Stimulated activated CD8-positive, alpha-beta memory T cell treated with anti-CD3 and anti-CD28 coated beads, Interleukin-15, amount 100 ng/mL, for 48 hours (primary cell): ENCODE measurements around the gene KIAA1671.

Source experiments
- DNase-seq, 2 donors: peaks; one replicate each; pipeline ENCODE4 v3.0.0-alpha.2; 2020; ENCODE audit warnings: low read depth in 2 of 2

KIAA1671 gene

DNA sequence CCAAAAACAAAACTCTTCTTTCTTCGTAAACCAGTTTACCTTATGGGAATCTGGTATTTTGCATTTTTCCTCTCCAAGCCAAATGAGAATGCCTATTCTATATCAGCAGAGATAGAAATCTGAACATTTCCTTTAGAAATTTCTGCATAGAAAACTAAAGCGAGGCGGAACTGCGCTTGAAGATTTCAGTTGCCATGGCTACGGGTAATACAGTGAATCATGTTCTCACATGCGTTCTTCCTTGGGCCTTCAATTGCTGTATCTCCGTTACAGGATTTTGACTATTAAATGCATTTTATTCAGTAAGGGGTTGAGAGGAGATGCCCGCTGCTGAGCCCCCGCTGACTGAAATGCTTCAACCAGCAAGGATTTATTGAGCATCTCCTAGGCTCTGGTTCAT is 138.9 kb downstream of the KIAA1671 start:
- DNase-seq: no peak

DNA sequence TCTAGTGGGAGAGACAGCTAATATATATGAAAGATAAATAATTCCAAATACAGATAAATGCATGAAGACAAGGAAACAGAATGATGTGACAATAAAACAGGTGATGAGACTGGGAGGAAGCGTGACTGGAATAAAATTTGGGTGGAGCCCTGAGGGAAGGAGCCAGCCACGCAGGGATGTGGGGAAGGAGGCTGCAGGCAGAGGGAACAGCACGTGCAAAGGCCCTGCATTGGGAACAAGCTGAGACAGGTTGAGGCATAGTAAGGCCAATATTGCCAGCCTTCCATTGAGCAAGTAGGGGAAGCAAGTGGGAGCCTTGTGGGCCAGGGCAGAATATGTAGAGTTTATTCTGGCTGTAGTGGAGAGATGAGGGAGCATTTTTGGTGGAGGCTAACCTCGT is 139.6 kb downstream of the KIAA1671 start:
- no peak for DNase-seq

DNA sequence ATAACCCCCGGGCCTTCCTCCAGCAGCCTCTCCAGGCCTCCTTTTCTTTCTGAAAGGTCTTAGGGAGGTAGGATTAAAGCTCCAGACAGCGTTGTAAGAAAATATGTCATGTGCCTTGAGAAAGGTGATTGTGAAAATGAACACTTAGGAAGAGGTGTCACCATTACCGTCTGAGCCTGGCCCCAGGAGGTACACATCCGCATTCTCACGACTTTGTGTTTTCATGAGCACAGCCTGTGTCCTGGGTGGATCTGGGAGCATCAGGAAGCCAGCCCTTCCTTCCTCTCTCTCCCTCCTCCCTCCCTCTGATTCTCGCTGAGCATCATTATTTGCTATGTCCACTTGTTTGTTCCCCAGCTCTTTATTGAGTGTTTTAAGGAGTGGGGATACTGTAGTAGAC is 142.1 kb downstream of the KIAA1671 start:
- no peak for DNase-seq

DNA sequence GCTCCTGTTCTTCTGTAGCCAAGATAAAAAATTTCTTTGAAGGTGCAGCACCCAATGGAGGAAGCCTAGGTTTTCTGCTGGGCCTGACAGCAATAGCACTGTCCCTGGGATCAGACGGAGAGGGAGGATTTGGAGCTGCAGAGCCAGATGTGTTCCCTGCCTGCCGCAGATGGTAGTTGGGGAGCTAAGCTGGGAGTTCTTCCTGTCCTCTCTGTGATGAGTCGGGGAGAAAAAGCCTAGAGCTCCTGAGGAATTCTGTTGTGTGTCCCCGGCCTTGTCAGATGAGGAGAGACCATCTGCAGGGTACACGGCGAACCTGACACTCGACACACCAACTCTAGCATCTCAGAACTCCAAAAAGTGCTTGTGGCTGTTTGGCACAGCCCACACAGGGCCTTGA is 143.4 kb downstream of the KIAA1671 start:
- DNase-seq: no peak

DNA sequence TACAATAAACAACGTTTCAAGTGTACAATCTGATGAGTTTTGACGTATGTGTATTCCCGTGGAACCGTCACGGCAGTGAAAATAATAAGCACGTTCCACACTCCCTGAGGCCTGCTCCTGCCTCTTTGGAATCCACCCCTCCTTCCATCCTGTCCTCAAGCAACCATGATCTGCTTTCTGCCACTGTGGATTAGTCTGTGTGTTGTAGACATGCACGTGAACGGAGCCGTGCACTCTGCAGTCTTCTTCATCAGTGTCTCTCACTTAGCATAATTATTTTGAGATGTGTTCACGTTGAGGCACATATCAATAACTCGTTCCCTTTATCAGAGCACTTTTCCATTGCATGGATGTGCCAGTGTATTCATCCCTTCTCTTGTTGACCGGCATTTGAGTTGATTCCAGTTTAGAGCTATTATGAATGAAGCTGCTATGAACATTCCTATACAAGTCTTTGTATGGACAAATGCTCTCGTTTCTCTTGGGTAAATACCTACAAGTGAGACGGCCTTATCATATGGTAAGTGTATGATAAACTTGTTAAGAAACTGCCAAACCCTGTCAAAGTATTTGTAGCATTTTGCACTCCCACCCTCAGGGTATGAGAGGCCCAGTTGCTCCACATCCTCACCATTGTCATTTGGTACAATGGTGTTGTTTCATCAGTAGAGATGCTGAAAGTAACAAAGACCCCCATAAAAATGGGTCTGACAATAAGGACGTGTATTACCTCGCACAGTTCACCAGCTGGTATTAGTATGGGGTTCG is 144.3 kb downstream of the KIAA1671 start:
- DNase-seq: no peak

DNA sequence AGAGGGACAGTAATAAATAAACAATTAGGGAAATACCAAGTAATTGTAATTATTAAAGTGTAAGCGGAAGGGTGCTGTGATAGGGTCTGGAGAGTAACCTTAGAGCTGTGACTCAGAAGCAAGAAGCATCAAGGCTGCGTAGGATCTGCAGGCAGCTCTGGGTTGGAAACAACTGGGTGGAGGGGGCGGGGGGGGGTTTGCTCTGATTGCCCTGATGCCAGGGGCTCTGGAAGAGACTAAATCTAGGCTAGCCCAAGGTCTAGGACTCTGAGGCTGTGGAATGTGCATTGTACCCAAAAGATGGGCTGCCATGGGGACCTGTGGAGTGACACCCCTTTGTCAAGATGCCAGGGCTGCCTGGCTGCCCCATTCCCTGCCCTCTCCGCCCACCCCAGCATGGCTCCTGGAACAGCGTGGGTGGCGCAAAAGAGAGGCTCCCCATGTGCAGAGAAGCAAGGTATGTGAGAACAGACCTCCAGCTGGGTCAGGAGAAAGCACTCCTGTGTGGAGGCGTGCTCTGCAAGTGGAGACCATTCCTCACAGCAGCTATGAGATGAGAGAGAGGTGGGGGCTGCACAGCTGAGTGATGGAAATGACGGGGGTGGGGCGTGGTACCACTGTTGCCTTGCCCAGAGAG is 146.0 kb downstream of the KIAA1671 start:
- DNase-seq: no peak

DNA sequence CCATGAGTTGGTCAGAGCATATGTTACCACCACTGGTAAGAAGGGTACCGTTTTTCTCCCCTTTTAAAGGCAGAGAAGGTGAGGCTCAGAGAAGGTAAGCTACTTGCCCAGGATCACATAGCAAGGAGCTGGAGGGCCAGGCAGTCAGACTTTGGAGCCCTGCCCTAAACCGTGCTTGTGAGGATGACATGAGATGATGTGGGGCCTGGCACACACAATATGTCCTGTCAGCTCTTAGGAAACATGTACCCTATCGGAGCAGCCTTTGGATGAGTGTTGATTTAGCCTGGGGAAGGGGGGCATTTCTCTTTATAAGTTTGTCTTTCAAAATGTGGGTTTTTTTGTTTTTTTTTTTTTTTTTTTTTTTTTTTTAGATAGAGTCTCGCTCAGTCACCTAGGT is 146.7 kb downstream of the KIAA1671 start:
- no peak for DNase-seq

DNA sequence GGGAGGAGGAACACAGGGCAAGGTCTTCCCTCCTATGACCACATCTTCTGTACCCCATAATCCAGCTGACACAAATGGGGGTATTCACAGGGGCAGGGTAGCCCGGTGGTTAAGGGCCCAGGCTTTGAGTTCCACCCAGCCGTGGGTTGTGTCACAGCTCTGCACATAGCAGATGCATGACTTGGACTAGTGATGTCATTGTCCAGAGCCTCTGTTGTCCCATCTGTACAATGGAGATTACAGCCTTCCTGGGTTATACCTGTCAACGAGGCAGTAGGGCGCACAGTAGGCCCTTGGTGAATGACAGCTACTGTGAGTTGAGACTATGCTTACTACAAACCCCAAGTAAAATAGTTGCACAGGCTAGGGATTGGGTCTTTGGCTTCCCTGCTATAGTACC is 147.9 kb downstream of the KIAA1671 start:
- DNase-seq: no peak

DNA sequence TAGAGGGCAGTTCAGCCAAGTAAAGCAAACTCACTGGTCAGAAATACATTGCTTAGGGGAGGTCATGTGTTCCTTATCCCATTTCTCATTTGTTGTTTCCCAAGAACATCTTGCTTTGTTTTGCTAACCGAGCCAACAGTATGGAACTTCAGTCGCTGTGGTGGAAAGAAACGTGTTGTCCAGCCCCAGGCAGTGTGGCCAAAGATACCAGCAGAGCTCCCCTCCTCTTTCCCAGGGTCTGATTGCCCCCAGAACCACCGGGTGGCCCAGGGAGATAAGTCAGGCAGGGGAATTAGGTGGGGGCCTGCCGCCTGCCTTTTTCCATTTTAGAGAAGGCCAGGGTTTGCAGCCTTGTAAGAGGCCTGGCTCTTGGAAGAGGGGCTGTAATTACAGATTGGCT is 148.4 kb downstream of the KIAA1671 start:
- DNase-seq: no peak

DNA sequence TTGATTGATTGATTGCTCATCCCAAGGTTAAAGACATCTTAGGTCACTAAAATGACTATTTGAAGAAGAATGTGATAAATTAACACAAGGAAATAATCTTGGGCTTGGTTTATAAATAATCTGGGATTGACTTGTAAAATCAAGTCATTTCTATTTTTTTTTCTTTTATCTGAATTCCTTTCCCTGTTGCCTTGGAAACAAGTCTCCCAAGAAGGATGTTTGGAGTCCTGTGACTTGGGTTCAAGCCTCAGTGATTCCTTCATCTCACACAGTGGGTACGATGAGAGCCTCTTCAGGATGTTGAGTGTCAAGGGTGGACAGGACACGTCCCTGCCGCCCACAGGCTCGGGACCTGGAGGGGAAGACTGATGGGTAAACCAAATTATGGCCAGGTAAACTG is 149.0 kb downstream of the KIAA1671 start:
- no peak for DNase-seq

DNA sequence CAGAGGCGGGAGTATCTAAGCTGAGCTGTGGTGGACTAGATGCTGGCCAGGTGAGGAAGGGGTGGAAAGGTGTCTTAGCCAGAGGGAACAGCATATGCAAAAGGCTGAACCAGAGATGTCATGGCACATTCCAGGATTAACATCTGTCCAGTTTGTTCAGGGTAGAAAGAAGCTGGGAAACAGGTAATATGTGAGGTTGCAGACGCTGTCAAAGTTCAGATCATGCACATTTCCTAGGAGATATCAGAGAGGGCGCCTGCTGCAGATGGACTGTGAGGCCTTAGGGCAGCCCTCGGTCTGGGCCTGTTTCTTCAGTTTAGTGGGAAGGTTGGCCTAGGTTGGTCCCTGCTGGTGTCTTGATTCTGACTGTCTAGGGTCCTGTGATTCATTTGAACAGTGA is 149.5 kb downstream of the KIAA1671 start:
- no peak for DNase-seq

DNA sequence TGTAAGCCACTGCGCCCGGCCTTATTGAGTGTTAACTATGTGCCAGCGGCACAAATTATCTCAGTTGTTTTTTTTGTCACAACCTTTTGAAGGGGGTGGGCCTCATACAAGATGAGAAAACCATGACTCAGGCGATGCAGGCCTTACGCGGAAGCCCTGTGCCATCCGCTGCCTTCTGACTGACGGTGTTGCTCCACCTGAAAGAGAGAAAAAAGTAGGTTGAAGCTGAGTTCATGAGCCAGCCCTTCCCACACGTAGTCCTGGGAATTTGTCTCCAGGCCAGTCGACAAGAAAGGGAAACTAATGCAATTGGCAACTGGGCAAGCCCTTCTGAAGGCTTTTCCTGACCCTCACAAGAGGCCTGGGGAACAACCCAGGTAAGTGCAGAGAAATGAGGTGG is 150.2 kb downstream of the KIAA1671 start:
- DNase-seq: no peak

DNA sequence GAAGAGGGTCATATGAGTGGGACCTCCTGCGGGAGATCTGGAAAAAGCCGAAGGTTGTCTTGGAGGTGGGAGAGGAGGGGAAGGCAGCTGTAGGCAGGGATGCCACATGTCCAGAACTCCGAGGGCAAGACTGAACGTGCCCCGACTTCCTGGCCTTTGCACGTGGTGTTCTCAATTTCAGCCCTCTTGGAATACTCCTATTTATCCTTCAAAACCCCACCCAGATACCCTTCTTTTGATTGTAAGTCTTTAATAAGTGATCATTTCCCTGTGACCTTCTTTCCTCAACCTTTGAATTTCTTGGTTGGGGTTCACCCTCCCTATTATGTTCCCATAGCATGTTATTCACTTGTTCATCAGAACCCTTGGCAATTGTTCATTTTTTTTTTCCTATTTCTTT is 151.9 kb downstream of the KIAA1671 start:
- DNase-seq: no peak

DNA sequence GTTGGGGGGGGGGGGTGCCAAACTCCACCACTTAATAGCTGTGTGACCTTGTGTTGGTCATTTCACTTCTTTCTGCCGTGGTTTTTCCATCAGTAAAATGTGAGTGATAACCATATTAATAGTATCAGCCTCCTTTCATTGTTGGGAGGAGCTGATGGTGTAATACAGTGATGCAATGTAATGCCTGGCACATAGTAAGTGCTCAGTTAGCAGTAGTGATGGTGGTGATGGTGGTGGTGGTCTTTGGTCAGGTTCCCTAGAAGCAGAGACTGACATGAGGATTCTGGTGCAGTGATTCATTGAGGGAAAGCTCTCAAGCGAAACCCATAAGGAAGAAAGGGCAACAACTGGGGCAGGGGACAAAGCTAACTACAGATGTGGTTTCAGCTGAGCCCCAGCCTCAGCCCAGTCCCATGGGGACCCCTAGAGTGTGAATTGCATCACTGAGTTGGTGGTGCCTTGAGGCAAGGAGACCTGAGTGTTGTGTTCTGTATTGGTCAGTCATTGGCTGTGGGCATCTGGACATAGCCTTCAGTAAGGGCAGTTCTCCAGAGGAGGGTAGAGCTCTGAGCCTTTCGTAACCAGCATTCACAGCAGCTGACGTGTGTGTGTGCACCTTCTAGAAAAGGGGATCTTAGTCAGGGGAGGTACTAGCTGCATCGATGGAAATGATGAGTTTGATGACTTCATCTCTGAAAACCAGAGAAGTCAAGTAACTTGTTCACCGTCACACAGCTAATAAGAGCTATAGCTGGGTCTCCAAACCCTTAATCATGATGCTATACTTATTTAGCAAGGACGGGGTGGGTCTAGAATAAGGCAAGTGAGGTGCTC is 153.5 kb downstream of the KIAA1671 start:
- DNase-seq: no peak

DNA sequence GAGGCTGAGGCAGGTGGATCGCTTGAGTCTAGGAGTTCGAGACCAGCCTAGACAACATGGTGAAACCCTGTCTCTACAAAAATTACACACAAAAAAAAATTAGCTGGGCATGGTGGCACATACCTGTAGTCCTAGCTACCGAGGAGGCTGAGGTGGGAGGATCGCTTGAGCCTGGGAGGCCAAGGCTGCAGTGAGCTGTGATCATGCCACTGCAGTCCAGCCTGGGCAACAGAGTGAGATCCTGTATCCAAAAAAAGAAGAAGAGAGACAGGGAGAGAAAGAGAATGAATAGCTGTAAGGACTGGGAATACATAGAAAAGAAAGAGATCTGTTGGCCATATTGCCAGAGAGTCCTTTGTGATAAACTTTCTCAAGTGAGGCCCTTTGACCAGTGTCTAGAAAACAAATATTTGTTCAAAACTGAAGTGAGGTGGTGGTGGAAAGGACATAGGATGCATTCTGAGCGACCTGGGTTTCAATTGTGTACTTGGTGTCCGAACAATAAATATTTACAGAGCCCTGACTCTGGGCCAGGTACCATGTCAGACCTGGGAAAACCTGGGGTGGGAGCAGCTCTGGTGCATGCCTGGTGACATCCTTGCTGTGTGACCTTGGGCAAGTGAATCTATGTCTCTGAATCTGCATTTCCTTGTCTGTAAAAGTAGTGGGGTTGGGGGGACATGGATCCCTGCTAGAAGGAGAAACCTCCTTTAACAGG is 157.5 kb downstream of the KIAA1671 start:
- no peak for DNase-seq

DNA sequence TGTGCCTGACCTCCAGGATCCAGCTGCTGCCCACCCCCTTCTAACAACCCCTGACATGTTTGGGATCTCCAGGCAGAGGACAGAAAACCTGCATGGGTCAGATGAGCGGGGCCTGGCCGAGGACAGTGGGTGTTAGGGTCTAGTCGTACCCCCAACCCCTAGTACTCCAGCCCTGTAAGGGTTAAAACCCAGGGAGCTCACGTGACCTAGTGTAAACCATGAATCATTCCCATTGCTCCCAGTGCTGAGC is 158.0 kb downstream of the KIAA1671 start:
- no peak for DNase-seq

DNA sequence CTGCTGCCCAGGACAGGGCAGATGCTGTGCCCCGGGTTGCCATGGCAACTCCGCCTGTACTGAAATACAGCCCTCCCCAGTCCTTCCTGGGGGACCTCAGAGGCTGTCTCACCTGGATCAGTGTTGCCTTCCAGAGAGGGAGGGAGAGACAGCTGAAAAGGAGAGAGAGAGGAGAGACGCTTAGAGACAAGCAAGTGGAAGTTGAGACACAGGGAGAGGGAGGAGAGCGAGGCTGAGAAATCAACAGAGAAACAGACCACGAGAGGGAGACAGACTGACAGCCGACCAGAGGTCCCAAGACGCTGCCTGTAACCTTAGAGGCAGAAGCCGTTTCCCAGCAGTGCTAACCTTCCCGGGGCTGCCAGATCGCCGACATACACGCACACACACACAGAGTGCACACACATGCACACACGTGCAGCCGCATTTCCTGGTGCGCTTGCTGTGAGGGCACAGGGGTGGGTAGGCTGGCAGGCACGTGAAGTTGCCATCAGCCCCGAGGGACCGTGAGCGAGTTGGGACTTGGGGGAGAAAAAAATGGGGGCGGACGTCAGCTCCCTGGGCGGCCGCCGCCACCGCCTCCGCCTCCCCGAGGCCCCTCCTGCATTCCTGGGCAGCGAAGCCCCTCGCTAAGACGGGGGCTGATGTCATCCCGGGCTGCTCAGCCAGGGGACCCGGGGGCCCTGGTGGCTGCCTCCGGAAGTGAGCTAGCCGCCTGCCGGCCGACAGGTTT is 158.5 kb downstream of the KIAA1671 start:
- DNase-seq: peak; percentile 22 to 24

DNA sequence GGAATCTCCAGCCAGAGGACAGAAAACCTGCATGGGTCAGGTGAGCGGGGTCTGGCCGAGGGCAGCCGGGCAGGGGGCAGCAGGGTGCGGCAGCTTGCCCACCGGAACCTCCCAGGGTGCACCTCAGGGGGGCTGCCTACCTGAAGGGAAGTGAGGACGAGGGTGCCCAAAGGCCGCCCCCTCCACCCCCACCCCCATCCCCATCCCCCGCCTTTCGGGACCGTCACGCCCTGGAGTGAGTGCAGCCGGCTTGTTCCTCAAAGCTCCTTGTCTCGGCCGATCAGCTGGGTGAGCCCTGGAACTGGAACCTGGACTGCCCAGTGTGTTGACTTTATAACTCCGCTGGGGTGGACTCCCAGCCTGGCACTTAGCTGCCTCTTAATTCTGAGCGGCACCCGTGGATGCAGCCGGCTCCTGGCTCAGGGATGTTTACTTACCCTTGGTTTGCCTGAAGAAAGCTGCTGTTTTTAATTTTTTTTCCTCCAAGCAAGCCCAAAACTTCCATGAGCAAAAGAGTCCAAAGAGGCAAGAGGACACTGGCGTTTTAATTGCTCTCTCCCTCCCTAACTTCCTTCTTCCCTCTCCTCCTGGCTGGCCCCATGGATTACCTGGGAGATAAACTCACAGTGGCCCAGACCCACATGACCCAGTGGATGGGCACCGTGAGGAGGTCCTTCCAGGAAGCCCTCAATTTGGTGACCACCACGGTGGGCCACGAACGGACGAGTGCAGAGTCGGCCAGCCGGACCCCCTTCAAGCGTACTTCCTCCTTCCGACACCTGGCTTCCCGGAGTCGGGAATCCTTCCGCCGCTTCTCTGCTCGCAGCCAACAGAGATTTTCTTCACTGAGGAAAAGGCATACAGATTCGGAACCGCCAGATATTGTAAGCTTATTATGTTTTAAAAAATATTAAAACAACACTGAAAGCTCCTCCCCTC is 159.3 kb downstream of the KIAA1671 start:
- no peak for DNase-seq

DNA sequence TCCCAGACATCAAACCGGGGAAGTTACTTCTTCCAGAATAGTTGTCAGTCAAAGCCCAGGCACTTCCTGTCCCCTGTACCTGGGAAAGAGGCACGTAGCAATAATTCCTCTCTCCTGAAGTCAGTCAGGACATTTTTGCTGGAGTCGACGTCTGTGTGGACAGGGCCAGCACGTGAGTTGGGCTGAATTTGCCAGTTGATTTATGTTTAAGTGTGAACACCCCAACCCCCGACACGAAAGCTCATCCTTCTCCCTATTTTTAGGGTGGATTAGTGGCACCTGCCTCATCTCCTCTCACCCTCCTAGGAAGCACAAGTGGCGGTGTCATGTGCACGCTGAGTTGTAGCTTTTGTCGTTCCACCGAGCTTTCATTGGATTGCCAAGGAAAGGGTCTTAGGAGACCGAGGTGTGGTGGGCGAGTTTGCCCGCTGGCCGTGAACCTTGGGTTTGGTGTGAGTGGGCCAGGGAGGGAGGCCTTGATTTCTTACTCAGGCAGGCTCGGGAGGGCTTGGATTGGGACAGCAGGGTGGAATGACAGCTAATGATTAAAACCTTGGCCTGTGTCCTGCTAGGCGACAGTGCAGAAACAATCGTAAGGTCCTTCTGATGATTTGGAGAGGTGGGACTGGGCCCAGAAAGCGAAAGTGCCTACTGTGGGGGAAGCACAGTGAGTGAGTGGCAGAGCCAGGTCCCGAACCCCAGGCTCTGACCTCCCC is 160.2 kb downstream of the KIAA1671 start:
- DNase-seq: no peak

DNA sequence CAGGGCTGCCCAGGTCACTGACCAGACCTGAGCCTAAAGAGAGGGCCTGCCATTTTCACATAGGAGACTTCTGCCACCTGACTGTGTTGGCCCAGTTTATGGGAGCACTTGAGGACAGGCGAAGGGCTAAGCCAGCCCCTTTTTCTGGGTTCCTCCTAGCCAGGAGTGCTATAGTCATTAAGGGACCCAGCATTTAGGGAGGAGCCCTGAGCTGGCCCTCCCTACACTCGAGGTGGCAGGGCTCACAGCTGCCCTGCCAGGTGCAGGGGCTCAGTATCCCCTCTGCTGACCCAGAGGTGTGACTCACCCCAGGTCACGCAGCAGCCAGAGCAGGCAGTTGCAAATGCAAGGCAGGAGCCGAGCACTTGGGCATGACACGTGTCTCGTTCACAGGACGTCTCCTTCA is 160.8 kb downstream of the KIAA1671 start:
- DNase-seq: no peak
